Measurements from ENCODE around the gene FARP2. TPM values are rescaled to one million over a fixed set of nuclear protein-coding genes. Genes with fewer than 3 reads are reported as not detected.
"Not testable (repeated sequence)": the region's sequence is repeated elsewhere in the genome, so short reads cannot be mapped to it uniquely, and the experiment has no call there.

FARP2 gene
- total RNA-seq, 4 donors from 2014 or later, result 42.7 to 229 (median 93.2) TPM

- Histone ChIP-seq H3K27ac (no peak overlapping the region), H3K9me3 (no peaks in the 10 kb centered on the region), H3K4me3 (no peak overlapping the region), H3K27me3 (no peaks in the 10 kb centered on the region), H3K36me3 (peaks cover 0 to 34% (median 0%) of the 10 kb centered on the region in 3 donors), H3K4me1 (peaks cover 0 to 41% (median 23%) of the 10 kb centered on the region in 4 donors)
- 80 to 85% methylated on average over 15 of the region's 15 CpGs for WGBS, 2 donors
- TF ChIP-seq EP300 (IDR thresholded peaks at IDR 0.05) (no peak), POLR2A (IDR thresholded peaks at IDR 0.05) (no peak), CTCF (IDR thresholded peaks at IDR 0.05) (no peak)
- DNase-seq (ENCODE audit: low spot score in 2 of 2), result no peak
These were observed 149.1 kb downstream of the FARP2 start for GRCh38 chr2:241505086-241505780.

GRCh38 chr2:241505781-241506201 is 149.7 kb downstream of the FARP2 start:
- no peak for TF ChIP-seq EP300 (IDR thresholded peaks at IDR 0.05)
- TF ChIP-seq POLR2A (IDR thresholded peaks at IDR 0.05), result no peak
- no peak for TF ChIP-seq CTCF (IDR thresholded peaks at IDR 0.05)
- Histone ChIP-seq H3K27ac (no peak overlapping the region), H3K27me3 (no peaks in the 10 kb centered on the region), H3K4me1 (peaks cover 0 to 41% (median 23%) of the 10 kb centered on the region in 4 donors), H3K36me3 (peaks cover 0 to 29% (median 0%) of the 10 kb centered on the region in 3 donors), H3K9me3 (no peaks in the 10 kb centered on the region), H3K4me3 (no peak overlapping the region)
- WGBS, 2 donors, result 85 to 86% methylated on average over 5 to 7 of the region's 7 CpGs
- no peak for DNase-seq (ENCODE audit: low spot score in 2 of 2)

GRCh38 chr2:241506317-241506716 is 150.2 kb downstream of the FARP2 start:
- not testable (repeated sequence) for H3K27ac ChIP-seq; H3K9me3 ChIP-seq; DNase-seq (ENCODE audit: low spot score in 2 of 2); H3K4me3 ChIP-seq; H3K27me3 ChIP-seq
- peaks cover 0 to 41% (median 23%) of the 10 kb centered on the region in 4 donors for H3K4me1 ChIP-seq
- peaks cover 0 to 23% (median 0%) of the 10 kb centered on the region in 3 donors for H3K36me3 ChIP-seq
- WGBS, 2 donors, result 89 to 94% methylated on average over 11 of the region's 11 CpGs

GRCh38 chr2:241506793-241507429 is 150.8 kb downstream of the FARP2 start:
- 43 to 45% methylated on average over 19 of the region's 19 CpGs for WGBS, 2 donors
- peak overlapping the region in 3 of 4 donors; percentile 81 to 91 (median 90) for H3K27ac ChIP-seq
- DNase-seq (ENCODE audit: low spot score in 2 of 2), result no peak
- no peak for TF ChIP-seq EP300 (IDR thresholded peaks at IDR 0.05)
- no peak for TF ChIP-seq POLR2A (IDR thresholded peaks at IDR 0.05)
- no peak for TF ChIP-seq CTCF (IDR thresholded peaks at IDR 0.05)
- peak overlapping the region; percentile 78 to 94 (median 82) for H3K4me3 ChIP-seq
- H3K9me3 ChIP-seq, result no peaks in the 10 kb centered on the region
- peaks cover 0 to 18% (median 0%) of the 10 kb centered on the region in 3 donors for H3K36me3 ChIP-seq
- no peaks in the 10 kb centered on the region for H3K27me3 ChIP-seq
- peaks cover 0 to 41% (median 23%) of the 10 kb centered on the region in 4 donors for H3K4me1 ChIP-seq

GRCh38 chr2:241507430-241508239 is 151.6 kb downstream of the FARP2 start:
- H3K9me3 ChIP-seq, result no peaks in the 10 kb centered on the region
- DNase-seq (ENCODE audit: low spot score in 2 of 2), result no peak
- 1 to 5% methylated on average over 27 to 35 of the region's 67 CpGs for WGBS, 2 donors
- peaks cover 0 to 18% (median 0%) of the 10 kb centered on the region in 3 donors for H3K36me3 ChIP-seq
- H3K27ac ChIP-seq, result peak overlapping the region; percentile 69 to 91 (median 86)
- H3K4me1 ChIP-seq, result peaks cover 0 to 41% (median 23%) of the 10 kb centered on the region in 4 donors
- H3K4me3 ChIP-seq, result peak overlapping the region; percentile 78 to 94 (median 82)
- H3K27me3 ChIP-seq, result no peaks in the 10 kb centered on the region
- TF ChIP-seq CTCF (IDR thresholded peaks at IDR 0.05), result peak in 3 of 5 experiments; percentile 11 to 30 (median 22)
- TF ChIP-seq POLR2A (IDR thresholded peaks at IDR 0.05), result no peak
- no peak for TF ChIP-seq EP300 (IDR thresholded peaks at IDR 0.05)
